PC-9 (cell line): ENCODE measurements around the gene CCDC170. TPM values are rescaled to one million over a fixed set of nuclear protein-coding genes. Genes with fewer than 3 reads are reported as not detected.

Source experiments
- BruUV-seq: library from RNA; stranded (reverse); fragments of 400-500 nt; replicated peaks from 2 replicates; lab custom pipeline; 2021; lab: Mats Ljungman, UMichigan
- CTCF ChIA-PET: fragments of 300-600 bp; sonication (Branson Sonifier 250); formaldehyde crosslinking; loops from one replicate; lab custom pipeline; 2022; ENCODE audit warnings: antibody characterized with exemption; lab: Charles Lee
- POLR2A ChIA-PET: fragments of 300-600 bp; sonication (Branson Sonifier 250); formaldehyde crosslinking; loops from one replicate; lab custom pipeline; 2022; ENCODE audit warnings: antibody characterized with exemption; ENCODE audit not compliant: unreplicated experiment; lab: Charles Lee
- DNase-seq, 2 experiments: peaks; one replicate each; pipeline versions ENCODE4 v3.0.0 to v3.0.0-alpha.2; 2015 to 2022; ENCODE audit warnings: mixed read lengths in 1 of 2
- H2AFZ ChIP-seq: fragments of 200-600 bp; sonication (generic); 2 replicates; pipeline ENCODE4 v1.8.1; 2017; ENCODE audit warnings: antibody characterized with exemption
- H3F3A ChIP-seq: fragments of 200-600 bp; sonication (generic); 2 replicates; pipeline ENCODE4 v1.8.1; 2017; ENCODE audit warnings: antibody characterized with exemption, mild to moderate bottlenecking, low read depth; ENCODE audit not compliant: insufficient read depth
- H3K27ac ChIP-seq: fragments of 200-600 bp; sonication (generic); 2 replicates; pipeline ENCODE4 v1.6.1; 2016; ENCODE audit warnings: mixed run types
- H3K27me3 ChIP-seq: fragments of 200-600 bp; sonication (generic); 2 replicates; pipeline ENCODE4 v1.6.1; 2016; ENCODE audit warnings: low read depth, mixed run types; ENCODE audit not compliant: insufficient read depth
- H3K36me3 ChIP-seq: fragments of 200-600 bp; sonication (generic); 2 replicates; pipeline ENCODE4 v1.6.1; 2016; ENCODE audit warnings: low read depth, mixed run types
- H3K4me1 ChIP-seq: fragments of 200-600 bp; sonication (generic); replicated peaks from 2 replicates; pipeline ENCODE4 v1.6.1; 2016; ENCODE audit warnings: mixed run types; ENCODE audit not compliant: insufficient read depth
- H3K4me2 ChIP-seq: fragments of 200-600 bp; sonication (generic); 2 replicates; pipeline ENCODE4 v1.6.1; 2017; ENCODE audit warnings: mixed run types
- H3K4me3 ChIP-seq: fragments of 200-600 bp; sonication (generic); 2 replicates; pipeline ENCODE4 v1.6.1; 2016; ENCODE audit warnings: mixed run types
- H3K79me2 ChIP-seq: fragments of 200-600 bp; sonication (generic); 2 replicates; pipeline ENCODE4 v1.6.1; 2017; ENCODE audit warnings: low read depth, mixed run types
- H3K9me2 ChIP-seq: fragments of 200-600 bp; sonication (generic); 2 replicates; pipeline ENCODE4 v1.8.1; 2017; ENCODE audit warnings: mild to moderate bottlenecking; ENCODE audit not compliant: insufficient read depth
- H3K9me3 ChIP-seq: fragments of 200-600 bp; sonication (generic); 2 replicates; pipeline ENCODE4 v1.8.1; 2016; ENCODE audit warnings: low read depth; ENCODE audit not compliant: insufficient read depth
- H4K20me1 ChIP-seq: fragments of 200-600 bp; sonication (generic); 2 replicates; pipeline ENCODE4 v1.8.1; 2017; ENCODE audit not compliant: insufficient read depth
- CTCF ChIP-seq: fragments of 200-600 bp; sonication (generic); conservative IDR thresholded peaks from 2 replicates; pipeline ENCODE4 v1.6.1; 2017; ENCODE audit warnings: mixed run types, antibody characterized with exemption, mild to moderate bottlenecking, moderate library complexity
- EZH2 ChIP-seq: fragments of 200-600 bp; sonication (generic); IDR thresholded peaks from 2 replicates; pipeline ENCODE4 v1.8.0; 2017; ENCODE audit warnings: antibody characterized with exemption, low read depth
- intact Hi-C: fragments of 100-400 bp; cut with micrococcal nuclease; formaldehyde crosslinking; loops from one replicate; pipeline ENCODE4 v1.10.0; 2022; ENCODE audit not compliant: unreplicated experiment
- total RNA-seq: library from RNA; stranded (reverse); gene quantifications from 2 replicates; pipeline ENCODE4 v1.2.3, GENCODE V29; 2021

Gene CCDC170
- total RNA-seq, 1 experiment from 2014 or later = 1.6 TPM

DNA sequence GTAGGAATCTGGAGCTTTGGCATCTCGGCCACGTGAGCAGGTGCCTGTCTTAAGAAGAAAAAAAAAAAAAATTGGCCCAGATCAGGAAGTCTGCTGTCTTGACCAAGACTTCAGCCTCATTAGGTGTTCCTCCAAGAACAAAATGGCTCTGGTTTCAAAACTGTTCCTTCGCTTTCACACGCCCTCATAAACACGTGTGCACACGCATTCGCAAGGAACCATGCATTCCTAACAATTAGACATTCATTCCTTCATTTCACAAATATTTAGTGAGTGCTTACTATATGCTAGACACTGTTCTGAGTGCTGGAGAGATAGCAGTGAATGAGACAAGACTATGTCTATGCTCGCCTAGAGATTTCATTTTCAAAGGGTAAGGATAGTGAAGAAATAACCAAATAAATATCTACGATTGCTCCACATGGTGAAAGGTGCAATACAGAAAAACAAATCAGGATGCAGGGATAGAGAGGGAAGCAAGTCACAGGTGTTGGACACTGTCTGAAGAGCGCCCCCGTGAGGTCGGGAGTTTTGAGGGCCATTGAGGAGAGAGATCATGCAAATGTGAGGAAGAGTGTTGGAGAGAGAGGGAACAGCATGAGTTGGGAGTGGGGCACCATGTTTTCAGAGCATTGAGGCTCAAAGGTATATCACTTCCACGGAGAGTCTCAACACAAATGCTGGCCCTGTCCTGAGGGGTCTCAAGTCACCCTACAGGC is 53.3 kb downstream of the CCDC170 start:
- no TSS peak for BruUV-seq

DNA sequence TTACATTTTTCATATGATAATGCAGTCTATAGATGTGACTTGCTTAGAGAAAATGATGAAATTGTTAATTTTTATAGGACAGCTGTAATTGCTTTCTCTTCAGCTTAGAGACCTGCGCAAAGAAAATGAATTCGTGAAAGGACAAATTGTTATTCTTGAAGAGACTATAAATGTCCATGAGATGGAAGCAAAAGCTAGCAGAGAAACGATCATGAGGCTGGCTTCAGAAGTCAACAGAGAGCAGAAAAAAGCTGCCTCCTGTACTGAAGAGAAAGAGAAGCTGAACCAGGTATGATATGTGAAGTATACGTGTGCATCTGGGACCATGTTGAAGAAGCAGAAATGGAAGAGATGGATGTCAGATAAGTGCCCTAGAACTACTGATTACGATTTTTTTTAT is 54.4 kb downstream of the CCDC170 start:
- no peaks in the 10 kb centered on the region for H3K4me1 ChIP-seq
- H3K27me3 ChIP-seq = no peaks in the 10 kb centered on the region
- no peak overlapping the region for H3K4me2 ChIP-seq
- no peak overlapping the region for H2AFZ ChIP-seq
- H3K27ac ChIP-seq = no peak overlapping the region
- no peak for TF ChIP-seq CTCF
- no peak for TF ChIP-seq EZH2
- POLR2A ChIA-PET = no interaction called here
- DNase-seq = no peak
- no peaks in the 10 kb centered on the region for H3F3A ChIP-seq
- intact Hi-C loops = no loop called here
- no peaks in the 10 kb centered on the region for H4K20me1 ChIP-seq
- CTCF ChIA-PET = no interaction called here
- H3K4me3 ChIP-seq = no peak overlapping the region
- no peaks in the 10 kb centered on the region for H3K9me2 ChIP-seq
- H3K79me2 ChIP-seq = no peaks in the 10 kb centered on the region
- no peaks in the 10 kb centered on the region for H3K9me3 ChIP-seq
- no peaks in the 10 kb centered on the region for H3K36me3 ChIP-seq
- BruUV-seq = no TSS peak

More for the DNA sequence above, 53.3 kb downstream of the CCDC170 start:
- Histone ChIP-seq H3K36me3 (no peaks in the 10 kb centered on the region), H3K27ac (no peak overlapping the region), H3K4me3 (no peak overlapping the region), H3K4me1 (no peaks in the 10 kb centered on the region), H3K9me2 (no peaks in the 10 kb centered on the region), H3K27me3 (no peaks in the 10 kb centered on the region), H3F3A (no peaks in the 10 kb centered on the region), H3K9me3 (no peaks in the 10 kb centered on the region), H3K79me2 (no peaks in the 10 kb centered on the region), H4K20me1 (no peaks in the 10 kb centered on the region), H2AFZ (no peak overlapping the region), H3K4me2 (no peak overlapping the region)
- CTCF ChIA-PET = no interaction called here
- intact Hi-C loops = no loop called here
- POLR2A ChIA-PET = no interaction called here
- TF ChIP-seq EZH2 (no peak), CTCF (no peak)
- no peak for DNase-seq

- intact Hi-C loops = no loop called here
- no peaks in the 10 kb centered on the region for H3K79me2 ChIP-seq
- no peak overlapping the region for H3K4me2 ChIP-seq
- no peaks in the 10 kb centered on the region for H3K9me3 ChIP-seq
- CTCF ChIA-PET = no interaction called here
- H3K4me3 ChIP-seq = no peak overlapping the region
- TF ChIP-seq EZH2 (no peak), CTCF (no peak)
- no peak overlapping the region for H2AFZ ChIP-seq
- no peaks in the 10 kb centered on the region for H3K36me3 ChIP-seq
- no peaks in the 10 kb centered on the region for H3K9me2 ChIP-seq
- H3K4me1 ChIP-seq = no peaks in the 10 kb centered on the region
- no peaks in the 10 kb centered on the region for H3K27me3 ChIP-seq
- H3F3A ChIP-seq = no peaks in the 10 kb centered on the region
- POLR2A ChIA-PET = interaction anchor here (0.7 kb wide), 1 partner anchor 1200 kb away, joined by 3 read pairs; no protein-coding TSS in a partner anchor
- no peaks in the 10 kb centered on the region for H4K20me1 ChIP-seq
- BruUV-seq = no TSS peak
- no peak overlapping the region for H3K27ac ChIP-seq
- DNase-seq = no peak
These were observed 56.0 kb downstream of the CCDC170 start for GRCh38 chr6:151549790-151550189.
